Activated T-helper 2 cell treated with anti-CD3 and anti-CD28 coated beads, Interferon-gamma antibody, Interleukin-2, Interleukin-4, amounts not matched to agents 10 μg/mL and 5 μg/mL and 100 μg/mL, durations not matched to agents 14 hours and 24 hours and 36 hours (primary cell): ENCODE results near the gene VTA1. TPM values are rescaled to one million over a fixed set of nuclear protein-coding genes. Genes with fewer than 3 reads are reported as not detected.
"Not testable (repeated sequence)": the region's sequence is repeated elsewhere in the genome, so short reads cannot be mapped to it uniquely, and the experiment has no call there.

Experiments used
- DNase-seq: peaks from one replicate; pipeline ENCODE4 v3.0.0; 2021; ENCODE audit warnings: low spot score
- H3K27ac Mint-ChIP-seq: one replicate; pipeline ENCODE4 v1.8.0; 2021; ENCODE audit warnings: mixed read lengths
- H3K27me3 Mint-ChIP-seq: one replicate; pipeline ENCODE4 v1.8.0; 2021; ENCODE audit warnings: low read depth, mixed read lengths
- H3K36me3 Mint-ChIP-seq: one replicate; pipeline ENCODE4 v1.8.0; 2021; ENCODE audit warnings: low read depth, mixed read lengths
- H3K4me1 Mint-ChIP-seq: one replicate; pipeline ENCODE4 v1.8.0; 2021; ENCODE audit warnings: low read depth, mixed read lengths
- H3K4me3 Mint-ChIP-seq: one replicate; pipeline ENCODE4 v1.8.0; 2021; ENCODE audit warnings: low read depth, mild to moderate bottlenecking, moderate library complexity, mixed read lengths
- H3K9me3 Mint-ChIP-seq: one replicate; pipeline ENCODE4 v1.8.0; 2021; ENCODE audit warnings: mixed read lengths
- intact Hi-C: fragments of 100-400 bp; cut with micrococcal nuclease; formaldehyde crosslinking; loops from one replicate; pipeline ENCODE4 v1.15.1; 2023
- total RNA-seq: library from RNA; stranded (reverse); gene quantifications from 2 replicates; pipeline ENCODE4 v1.2.3, GENCODE V29; 2022

Gene VTA1
- total RNA-seq, 1 donor from 2014 or later = 49.5 TPM

DNA sequence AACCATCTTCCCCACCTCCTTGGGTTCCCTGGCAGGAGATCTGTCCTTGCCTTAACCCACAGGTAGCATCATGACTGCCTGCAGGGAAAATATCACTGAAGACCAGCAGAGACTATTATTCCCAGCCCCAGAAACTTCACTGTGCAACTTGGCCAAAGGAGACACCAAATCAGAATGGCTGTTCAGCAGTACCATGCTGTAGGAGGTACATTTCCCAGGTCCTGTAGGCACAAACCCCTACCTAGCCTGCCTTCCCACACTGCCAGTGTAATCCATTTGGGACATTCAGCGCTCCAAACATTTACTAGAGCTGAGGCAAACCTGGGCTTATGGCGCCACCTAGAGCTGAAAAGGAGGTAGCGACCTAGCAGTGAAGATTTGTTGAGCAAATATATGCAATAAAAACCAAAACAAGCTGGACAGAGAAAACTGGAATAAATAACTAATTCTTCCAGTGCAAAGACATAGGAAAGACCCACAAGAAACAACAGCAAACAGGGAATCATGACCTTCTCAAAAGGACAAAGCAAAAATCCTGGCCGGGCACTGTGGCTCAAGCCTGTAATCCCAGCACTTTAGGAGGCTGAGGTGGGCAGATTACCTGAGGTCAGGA, 60.3 kb downstream of the VTA1 start:
- no peak for DNase-seq
- no peak overlapping the region for H3K4me3 Mint-ChIP-seq
- no peaks in the 10 kb centered on the region for H3K27me3 Mint-ChIP-seq
- H3K9me3 Mint-ChIP-seq = peaks cover 12% of the 10 kb centered on the region
- intact Hi-C loops = loop anchor here (1.0 kb wide), 2 partner anchors 51 to 60 kb away; partner anchors contain the start of genes NMBR and VTA1
- no peaks in the 10 kb centered on the region for H3K4me1 Mint-ChIP-seq
- H3K27ac Mint-ChIP-seq = no peak overlapping the region
- peaks cover 71% of the 10 kb centered on the region for H3K36me3 Mint-ChIP-seq

DNA sequence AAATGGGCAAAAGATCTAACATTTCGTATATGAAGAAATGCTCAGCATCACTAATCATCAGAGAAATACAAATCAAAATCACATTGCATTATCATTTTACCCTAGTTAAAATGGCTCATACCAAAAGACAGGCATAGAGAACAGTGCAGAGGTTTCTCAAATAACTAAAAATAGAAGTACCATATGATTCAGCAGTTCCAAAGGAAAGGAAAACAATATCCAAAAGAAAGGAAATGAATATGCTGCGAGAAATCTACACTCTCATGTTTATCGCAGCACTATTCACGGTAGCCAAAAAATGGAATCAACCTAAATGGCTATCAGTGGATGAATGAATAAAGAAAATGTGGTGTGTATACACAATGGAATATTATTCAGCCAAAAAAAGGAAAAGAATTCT, 63.5 kb downstream of the VTA1 start:
- no peak overlapping the region for H3K27ac Mint-ChIP-seq
- H3K4me3 Mint-ChIP-seq = no peak overlapping the region
- DNase-seq = no peak
- no peaks in the 10 kb centered on the region for H3K4me1 Mint-ChIP-seq
- intact Hi-C loops = no loop called here
- H3K27me3 Mint-ChIP-seq = no peaks in the 10 kb centered on the region
- H3K9me3 Mint-ChIP-seq = peaks cover 29% of the 10 kb centered on the region
- peaks cover 75% of the 10 kb centered on the region for H3K36me3 Mint-ChIP-seq

GRCh38 chr6:142213402-142213801, 66.3 kb downstream of the VTA1 start:
- Mint-ChIP-seq H3K4me1 (no peaks in the 10 kb centered on the region), H3K27me3 (no peaks in the 10 kb centered on the region), H3K36me3 (peaks cover 55% of the 10 kb centered on the region), H3K9me3 (peaks cover 29% of the 10 kb centered on the region), H3K27ac (no peak overlapping the region), H3K4me3 (no peak overlapping the region)
- DNase-seq = no peak
- intact Hi-C loops = no loop called here

- no peak for DNase-seq
- Mint-ChIP-seq H3K9me3 (peaks cover 7% of the 10 kb centered on the region), H3K4me3 (no peak overlapping the region), H3K27ac (no peak overlapping the region), H3K4me1 (no peaks in the 10 kb centered on the region), H3K36me3 (peaks cover 18% of the 10 kb centered on the region), H3K27me3 (no peaks in the 10 kb centered on the region)
- intact Hi-C loops = no loop called here
These were observed 71.4 kb downstream of the VTA1 start for GRCh38 chr6:142218446-142218845.

GRCh38 chr6:142222022-142222421, 75.0 kb downstream of the VTA1 start:
- DNase-seq = no peak
- Mint-ChIP-seq H3K36me3 (peaks cover 7% of the 10 kb centered on the region), H3K27ac (no peak overlapping the region), H3K9me3 (no peaks in the 10 kb centered on the region), H3K4me3 (no peak overlapping the region), H3K4me1 (no peaks in the 10 kb centered on the region), H3K27me3 (no peaks in the 10 kb centered on the region)
- intact Hi-C loops = no loop called here

DNA sequence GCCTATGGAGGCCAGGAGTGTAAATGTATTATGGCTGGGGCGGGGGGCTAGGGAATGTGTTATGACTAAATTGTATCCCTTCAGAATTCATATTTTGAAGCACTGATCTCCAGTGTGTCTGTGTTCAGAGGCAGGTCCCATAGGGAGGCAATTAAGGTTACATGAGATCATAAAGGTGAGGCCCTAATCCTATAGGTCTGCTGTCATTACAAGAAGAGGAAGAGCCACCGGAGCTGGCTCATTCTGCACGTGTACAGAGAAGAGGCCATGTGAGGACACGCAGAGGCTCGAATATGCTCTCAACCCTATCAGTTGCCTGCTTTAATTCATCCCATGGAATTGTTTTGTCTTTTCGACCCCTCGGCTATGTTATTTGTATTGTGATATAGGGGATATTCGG, 76.9 kb downstream of the VTA1 start:
- Mint-ChIP-seq H3K27me3 (no peaks in the 10 kb centered on the region), H3K4me3 (no peak overlapping the region), H3K27ac (no peak overlapping the region), H3K36me3 (peaks cover 7% of the 10 kb centered on the region), H3K4me1 (no peaks in the 10 kb centered on the region), H3K9me3 (no peaks in the 10 kb centered on the region)
- intact Hi-C loops = no loop called here
- no peak for DNase-seq

DNA sequence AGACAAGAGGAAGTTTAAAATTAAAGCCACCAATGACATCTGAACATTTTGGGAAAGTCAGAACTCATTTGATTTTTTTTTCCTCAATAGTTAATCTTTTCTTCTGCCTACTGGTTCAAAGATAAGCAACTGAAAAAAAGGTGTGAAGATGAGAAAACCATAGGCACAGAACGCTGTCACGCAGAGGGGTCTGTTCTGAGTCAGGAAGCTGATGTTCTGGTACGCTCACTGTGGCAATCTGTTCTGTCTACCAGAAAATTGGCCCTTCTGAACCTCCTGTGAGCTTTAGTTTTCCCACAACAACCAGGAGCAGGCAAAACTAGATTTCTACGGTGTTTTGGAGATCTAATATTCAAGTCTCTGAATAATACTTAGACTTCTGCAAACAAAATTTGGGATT, 78.1 kb downstream of the VTA1 start:
- Mint-ChIP-seq H3K36me3 (no peaks in the 10 kb centered on the region), H3K27ac (no peak overlapping the region), H3K9me3 (peaks cover 4% of the 10 kb centered on the region), H3K4me1 (no peaks in the 10 kb centered on the region), H3K4me3 (no peak overlapping the region), H3K27me3 (no peaks in the 10 kb centered on the region)
- intact Hi-C loops = no loop called here
- no peak for DNase-seq

GRCh38 chr6:142225552-142225951, 78.5 kb downstream of the VTA1 start:
- no peak overlapping the region for H3K4me3 Mint-ChIP-seq
- intact Hi-C loops = no loop called here
- no peak for DNase-seq
- no peak overlapping the region for H3K27ac Mint-ChIP-seq
- H3K4me1 Mint-ChIP-seq = no peaks in the 10 kb centered on the region
- H3K9me3 Mint-ChIP-seq = peaks cover 4% of the 10 kb centered on the region
- no peaks in the 10 kb centered on the region for H3K27me3 Mint-ChIP-seq
- no peaks in the 10 kb centered on the region for H3K36me3 Mint-ChIP-seq

GRCh38 chr6:142226731-142227130, 79.7 kb downstream of the VTA1 start:
- Mint-ChIP-seq H3K9me3 (peaks cover 4% of the 10 kb centered on the region), H3K36me3 (no peaks in the 10 kb centered on the region), H3K27me3 (peaks cover 3% of the 10 kb centered on the region), H3K4me1 (no peaks in the 10 kb centered on the region), H3K4me3 (no peak overlapping the region), H3K27ac (no peak overlapping the region)
- no peak for DNase-seq
- intact Hi-C loops = no loop called here

DNA sequence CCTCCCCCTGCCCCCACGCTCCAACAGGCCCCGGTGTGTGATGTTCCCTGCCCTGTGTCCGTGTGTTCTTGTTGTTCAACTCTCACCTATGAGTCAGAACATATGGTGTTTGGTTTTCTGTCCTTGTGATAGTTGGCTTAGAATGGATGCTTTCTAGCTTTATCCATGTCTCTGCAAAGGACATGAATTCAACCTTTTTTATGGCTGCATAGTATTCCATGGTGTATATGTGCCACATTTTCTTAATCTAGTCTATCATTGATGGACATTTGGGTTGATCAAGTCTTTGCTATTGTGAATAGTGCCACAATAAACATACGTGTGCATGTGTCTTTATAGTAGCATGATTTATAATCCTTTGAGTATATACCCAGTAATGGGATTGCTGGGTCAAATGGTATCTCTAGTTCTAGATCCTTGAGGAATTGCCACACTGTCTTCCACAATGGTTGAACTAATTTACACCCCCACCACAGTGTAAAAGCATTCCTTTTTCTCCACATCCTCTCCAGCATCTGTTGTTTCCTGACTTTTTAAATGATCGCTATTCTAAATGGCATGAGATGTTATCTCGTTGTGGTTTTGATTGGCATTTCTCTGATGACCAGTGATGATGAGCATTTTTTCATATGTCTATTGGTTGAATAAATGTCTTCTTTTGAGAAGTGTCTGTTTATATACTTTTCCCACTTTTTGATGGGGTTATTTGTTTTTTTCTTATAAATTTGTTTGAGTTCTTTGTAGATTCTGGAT, 82.6 kb downstream of the VTA1 start:
- H3K4me1 Mint-ChIP-seq, H3K27me3 Mint-ChIP-seq, H3K36me3 Mint-ChIP-seq, H3K9me3 Mint-ChIP-seq, DNase-seq, intact Hi-C loops, H3K27ac Mint-ChIP-seq, H3K4me3 Mint-ChIP-seq: not testable (repeated sequence)

GRCh38 chr6:142232206-142233044, 85.4 kb downstream of the VTA1 start:
- H3K36me3 Mint-ChIP-seq, H3K27ac Mint-ChIP-seq, H3K4me1 Mint-ChIP-seq, H3K27me3 Mint-ChIP-seq, intact Hi-C loops, H3K4me3 Mint-ChIP-seq, DNase-seq, H3K9me3 Mint-ChIP-seq: not testable (repeated sequence)

- DNase-seq = no peak
- no peaks in the 10 kb centered on the region for H3K4me1 Mint-ChIP-seq
- H3K9me3 Mint-ChIP-seq = peaks cover 4% of the 10 kb centered on the region
- no peaks in the 10 kb centered on the region for H3K36me3 Mint-ChIP-seq
- no peak overlapping the region for H3K27ac Mint-ChIP-seq
- H3K27me3 Mint-ChIP-seq = peaks cover 5% of the 10 kb centered on the region
- H3K4me3 Mint-ChIP-seq = no peak overlapping the region
- intact Hi-C loops = no loop called here
These were observed 87.1 kb downstream of the VTA1 start for GRCh38 chr6:142233945-142234682.
